ENCODE data around the gene SLC22A23.

GRCh38 chr6:3339811-3340210, 117.0 kb downstream of the SLC22A23 start:
- TF ChIP-seq EZH2 (IDR thresholded peaks at IDR 0.05; ENCODE audit: low read length, unreplicated experiment) (no peak), CTCF (conservative IDR thresholded peaks at IDR 0.05; ENCODE audit: low read depth, low read length) (no peak), EZH2phosphoT487 (IDR thresholded peaks at IDR 0.05; ENCODE audit: borderline replicate concordance, low read length) (no peak)

Data from PC-3 (cell line).